Activated naive CD8-positive, alpha-beta T cell treated with anti-CD3 and anti-CD28 coated beads, Interleukin-2, amount 10 ng/mL, durations not matched to agents 7 days and 5 days (primary cell): Measurements from ENCODE around the gene DPH3. TPM values are rescaled to one million over a fixed set of nuclear protein-coding genes. Genes with fewer than 3 reads are reported as not detected.
"Not testable (repeated sequence)": the region's sequence is repeated elsewhere in the genome, so short reads cannot be mapped to it uniquely, and the experiment has no call there.

Experiments used
- ATAC-seq: fragments of 150-1000 bp; cut with Tn5 transposase; one replicate; pipeline ENCODE4 v1.10.0; 2021; ENCODE audit warnings: low read depth, moderate library complexity
- POLR2A ChIA-PET: fragments of 350-600 bp; sonication (Branson Sonifier 250); formaldehyde crosslinking; loops from one replicate; lab custom pipeline; 2021; ENCODE audit warnings: antibody characterized with exemption; lab: Charles Lee
- DNase-seq: peaks from one replicate; pipeline ENCODE4 v3.0.0; 2021
- H3K27ac Mint-ChIP-seq: one replicate; pipeline ENCODE4 v1.8.0; 2022; ENCODE audit warnings: mild to moderate bottlenecking, mixed read lengths
- H3K27me3 Mint-ChIP-seq: one replicate; pipeline ENCODE4 v1.8.0; 2022; ENCODE audit warnings: mild to moderate bottlenecking, moderate library complexity, mixed read lengths
- H3K36me3 Mint-ChIP-seq: one replicate; pipeline ENCODE4 v1.8.0; 2021; ENCODE audit warnings: mild to moderate bottlenecking, mixed read lengths
- H3K4me1 Mint-ChIP-seq: one replicate; pipeline ENCODE4 v1.8.0; 2021; ENCODE audit warnings: mixed read lengths
- H3K4me3 Mint-ChIP-seq: one replicate; pipeline ENCODE4 v1.8.0; 2022; ENCODE audit warnings: mild to moderate bottlenecking, moderate library complexity, mixed read lengths
- H3K9me3 Mint-ChIP-seq: one replicate; pipeline ENCODE4 v1.8.0; 2021; ENCODE audit warnings: mixed read lengths
- total RNA-seq, 2 experiments: library from RNA; stranded (reverse); gene quantifications; one replicate each; pipeline ENCODE4 v1.2.3, GENCODE V29; 2021

DPH3 gene
- 10 to 100 TPM; 12.1 to 14.9 TPM for total RNA-seq

DNA sequence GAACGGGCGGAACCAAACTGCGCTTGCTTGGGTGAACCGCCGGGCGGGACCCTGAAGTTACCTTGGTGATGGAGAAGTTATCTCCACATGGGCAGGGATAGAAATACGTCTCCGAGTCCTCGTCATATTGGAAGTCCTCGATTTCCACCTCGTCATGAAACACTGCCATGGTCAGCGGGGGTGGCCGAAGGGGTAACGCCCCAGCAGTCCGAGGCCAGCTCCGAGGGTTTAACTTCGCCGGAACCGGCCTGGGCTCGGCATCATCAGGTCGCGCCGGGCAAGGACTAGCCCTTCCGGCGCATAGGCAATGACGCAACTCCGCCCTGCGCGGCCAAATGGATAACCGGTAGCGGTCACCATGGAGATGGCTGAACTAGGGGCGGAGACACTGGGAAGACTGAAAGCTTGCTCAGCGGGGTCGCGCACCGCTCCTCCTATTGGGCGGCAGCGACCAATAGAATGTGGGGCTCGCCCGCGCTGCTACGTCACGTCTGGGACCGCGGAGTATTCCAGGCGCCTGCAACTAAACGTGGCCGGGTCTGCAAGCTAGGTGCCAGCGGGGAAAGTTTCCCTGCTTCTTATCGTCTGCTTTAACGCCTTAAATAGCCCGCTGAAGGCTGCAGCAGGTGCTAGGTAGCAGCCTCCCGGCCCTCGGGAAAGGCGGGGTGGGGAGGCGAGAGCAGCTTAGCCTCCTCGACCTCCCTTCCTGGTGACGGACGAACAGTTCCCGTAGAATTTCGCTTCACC is at the start of gene DPH3, which contains the start of gene OXNAD1:
DPH3 (minus strand) TSS at position 236 of the 747 bp plus-strand sequence; CDS start at position 169, 67 bp downstream.
OXNAD1 (plus strand) TSS at position 505 of the 747 bp plus-strand sequence. CDS start 5,741 bp downstream, outside the sequence.
- peak; percentile 96 for ATAC-seq
- H3K4me1 Mint-ChIP-seq: peaks cover 27% of the 10 kb centered on the region
- POLR2A ChIA-PET: interaction anchor here (0.8 to 2.8 kb wide), 12 partner anchors 12 to 247 kb away, joined by 3 to 20 read pairs (median 5); no protein-coding TSS in a partner anchor
- H3K27ac Mint-ChIP-seq: peak within 1 kb of the TSS; percentile 96
- H3K9me3 Mint-ChIP-seq: no peaks in the 10 kb centered on the region
- peak; percentile 99 for DNase-seq
- H3K36me3 Mint-ChIP-seq: peaks cover 4% of the 10 kb centered on the region
- H3K27me3 Mint-ChIP-seq: no peaks in the 10 kb centered on the region
- peak within 1 kb of the TSS; percentile 97 for H3K4me3 Mint-ChIP-seq

DNA sequence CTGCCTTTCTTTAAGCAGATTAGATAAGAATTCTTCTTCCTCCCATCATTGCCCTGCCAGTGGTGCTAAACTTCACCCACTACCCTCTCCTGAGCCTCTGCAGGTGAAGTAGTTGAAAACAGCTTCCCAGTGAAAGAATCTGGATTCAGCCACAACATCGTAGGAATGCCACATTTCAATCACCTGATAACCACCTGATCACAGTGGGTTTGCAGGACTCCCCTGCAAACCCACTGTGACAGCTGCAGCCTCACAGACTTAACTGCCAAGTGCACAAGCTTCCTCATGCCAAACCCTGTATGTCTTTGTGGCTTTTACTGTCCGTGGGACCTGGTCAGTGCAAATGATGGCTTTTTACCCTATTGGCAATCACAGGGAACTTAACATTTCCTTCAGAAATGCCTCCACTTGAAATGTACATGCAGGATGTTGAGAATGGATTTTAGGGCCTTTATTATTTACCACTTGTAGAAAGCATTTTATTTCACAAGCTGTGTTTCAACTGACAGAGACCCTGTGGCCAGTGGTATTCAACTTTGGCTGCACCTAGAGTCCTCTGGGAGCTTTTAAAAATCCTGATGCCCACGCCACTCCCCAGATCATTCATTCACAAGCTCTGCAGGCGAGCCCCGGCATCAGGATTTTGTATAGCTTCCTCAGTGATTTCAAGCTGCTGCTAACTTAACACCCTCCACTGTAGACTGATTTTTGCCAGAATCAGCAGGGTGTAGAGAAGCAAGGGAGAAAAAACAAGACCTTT is 49.3 kb upstream of the DPH3 start:
- Mint-ChIP-seq H3K36me3 (peaks cover 39% of the 10 kb centered on the region), H3K4me1 (peaks cover 85% of the 10 kb centered on the region), H3K27me3 (no peaks in the 10 kb centered on the region), H3K27ac (peak overlapping the region; percentile 83), H3K4me3 (peak overlapping the region; percentile 46), H3K9me3 (no peaks in the 10 kb centered on the region)
- ATAC-seq (no peak), DNase-seq (no peak)
- POLR2A ChIA-PET: interaction anchor here (0.9 to 10.1 kb wide), 6 partner anchors 12 to 49 kb away, joined by 3 to 141 read pairs (median 11); partner anchors contain the start of genes DPH3 and OXNAD1

DNA sequence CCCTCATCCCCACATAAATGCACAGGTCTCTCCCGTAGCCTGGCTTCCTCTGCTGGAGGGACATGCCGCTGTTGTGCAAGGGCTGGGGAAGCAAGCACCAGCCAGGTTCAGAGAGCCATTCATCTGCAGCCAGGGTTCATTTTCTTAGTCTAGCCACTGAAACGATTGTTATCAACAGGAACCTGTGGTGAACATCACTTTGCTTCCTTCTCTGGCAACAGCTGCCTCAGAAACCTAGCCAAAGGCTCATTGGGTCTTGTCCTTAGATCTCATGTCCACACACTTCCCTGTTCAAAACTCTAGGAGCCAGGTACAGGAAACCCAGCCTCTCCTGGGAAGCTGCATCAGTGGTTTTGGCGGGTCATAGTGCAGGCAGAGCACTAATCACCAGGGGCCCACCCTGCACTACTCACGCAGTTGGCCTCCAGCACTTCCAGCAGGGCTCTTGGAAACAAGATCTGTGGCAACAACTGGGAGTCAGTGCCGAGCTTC is 47.3 kb upstream of the DPH3 start:
- no peaks in the 10 kb centered on the region for H3K27me3 Mint-ChIP-seq
- peaks cover 45% of the 10 kb centered on the region for H3K36me3 Mint-ChIP-seq
- POLR2A ChIA-PET: interaction anchor here (1.7 to 10.1 kb wide), 5 partner anchors 10 to 200 kb away, joined by 5 to 141 read pairs (median 14); partner anchors contain the start of genes DPH3 and OXNAD1

DNA sequence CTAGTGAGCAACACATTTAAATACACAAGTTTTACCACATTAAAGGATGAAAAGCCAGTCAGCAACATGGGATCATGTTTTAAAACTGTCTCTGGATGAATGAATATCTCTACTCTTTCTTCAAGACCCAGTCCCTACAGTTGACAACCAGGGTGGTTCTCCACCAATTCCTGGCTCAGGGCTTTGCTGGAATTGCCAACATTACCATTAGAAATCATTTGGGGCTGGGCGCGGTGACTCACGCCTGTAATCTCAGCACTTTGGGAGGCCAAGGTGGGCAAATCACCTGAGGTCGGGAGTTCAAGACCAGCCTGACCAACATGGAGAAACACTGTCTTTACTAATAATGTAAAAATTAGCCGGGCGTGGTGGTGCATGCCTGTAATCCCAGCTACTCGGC is 45.7 kb upstream of the DPH3 start:
- H3K4me1 Mint-ChIP-seq: peaks cover 82% of the 10 kb centered on the region
- ATAC-seq, H3K9me3 Mint-ChIP-seq, DNase-seq, H3K27me3 Mint-ChIP-seq: not testable (repeated sequence)
- peak overlapping the region; percentile 95 for H3K27ac Mint-ChIP-seq
- peak overlapping the region; percentile 15 for H3K4me3 Mint-ChIP-seq
- H3K36me3 Mint-ChIP-seq: peaks cover 44% of the 10 kb centered on the region
- POLR2A ChIA-PET: interaction anchor here (0.7 to 10.1 kb wide), 5 partner anchors 9 to 171 kb away, joined by 4 to 141 read pairs (median 4); no protein-coding TSS in a partner anchor

More for the DNA sequence above, 47.3 kb upstream of the DPH3 start:
- Mint-ChIP-seq H3K4me1 (peaks cover 82% of the 10 kb centered on the region), H3K4me3 (peak overlapping the region; percentile 73), H3K9me3 (no peaks in the 10 kb centered on the region), H3K27ac (peak overlapping the region; percentile 86)
- ATAC-seq (peak; percentile 75), DNase-seq (peak; percentile 60)

DNA sequence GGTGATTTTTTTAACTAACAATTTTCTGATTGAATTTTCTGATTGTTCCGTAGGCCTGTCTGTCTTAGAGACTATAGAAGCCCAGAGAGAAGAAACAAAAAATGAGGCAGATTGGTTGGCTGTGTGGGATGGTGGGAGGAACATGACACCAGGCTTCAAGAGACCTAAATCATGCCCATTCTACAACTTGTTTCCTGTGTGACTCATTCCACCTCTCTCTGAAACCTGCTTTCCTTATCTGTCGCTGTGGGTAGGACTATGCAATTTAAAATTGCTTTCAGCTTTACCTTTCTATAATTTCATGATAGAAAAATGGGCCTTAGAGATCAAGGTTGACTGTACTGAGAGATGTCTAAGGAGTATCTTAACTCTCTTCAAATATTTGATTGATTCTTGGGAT is 44.8 kb upstream of the DPH3 start:
- DNase-seq: no peak
- peak; percentile 72 for ATAC-seq
- Mint-ChIP-seq H3K27ac (peak overlapping the region; percentile 95), H3K4me3 (peak overlapping the region; percentile 70), H3K4me1 (peaks cover 83% of the 10 kb centered on the region), H3K9me3 (no peaks in the 10 kb centered on the region), H3K27me3 (no peaks in the 10 kb centered on the region), H3K36me3 (peaks cover 48% of the 10 kb centered on the region)
- POLR2A ChIA-PET: interaction anchor here (1.0 to 1.9 kb wide), 2 partner anchors 15 to 23 kb away, joined by 5 to 7 read pairs; no protein-coding TSS in a partner anchor

DNA sequence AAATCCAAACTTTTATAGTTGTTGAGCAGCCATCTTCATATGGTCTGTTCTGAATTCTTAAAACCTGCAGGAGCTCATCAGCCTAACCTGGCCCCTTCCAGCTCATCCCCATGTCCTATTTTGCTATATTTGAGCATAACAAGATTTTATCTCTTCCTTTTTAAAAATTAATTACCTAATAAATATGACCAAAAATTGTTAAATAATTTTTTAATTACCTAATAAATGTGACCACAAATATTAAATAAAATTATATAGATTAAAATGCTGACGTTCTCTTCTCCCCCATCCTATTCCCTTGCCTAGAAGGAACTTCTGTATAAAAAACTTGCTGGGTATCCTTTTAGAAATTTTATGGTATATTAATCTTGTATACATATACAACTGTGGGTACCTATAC is 44.0 kb upstream of the DPH3 start:
- Mint-ChIP-seq H3K27ac (no peak overlapping the region), H3K9me3 (no peaks in the 10 kb centered on the region), H3K27me3 (no peaks in the 10 kb centered on the region), H3K4me1 (peaks cover 81% of the 10 kb centered on the region), H3K36me3 (peaks cover 50% of the 10 kb centered on the region), H3K4me3 (peak overlapping the region; percentile 55)
- no peak for DNase-seq
- ATAC-seq: no peak
- POLR2A ChIA-PET: interaction anchor here (0.7 to 1.9 kb wide), 4 partner anchors 14 to 44 kb away, joined by 3 to 7 read pairs (median 5); partner anchors contain the start of gene OXNAD1

DNA sequence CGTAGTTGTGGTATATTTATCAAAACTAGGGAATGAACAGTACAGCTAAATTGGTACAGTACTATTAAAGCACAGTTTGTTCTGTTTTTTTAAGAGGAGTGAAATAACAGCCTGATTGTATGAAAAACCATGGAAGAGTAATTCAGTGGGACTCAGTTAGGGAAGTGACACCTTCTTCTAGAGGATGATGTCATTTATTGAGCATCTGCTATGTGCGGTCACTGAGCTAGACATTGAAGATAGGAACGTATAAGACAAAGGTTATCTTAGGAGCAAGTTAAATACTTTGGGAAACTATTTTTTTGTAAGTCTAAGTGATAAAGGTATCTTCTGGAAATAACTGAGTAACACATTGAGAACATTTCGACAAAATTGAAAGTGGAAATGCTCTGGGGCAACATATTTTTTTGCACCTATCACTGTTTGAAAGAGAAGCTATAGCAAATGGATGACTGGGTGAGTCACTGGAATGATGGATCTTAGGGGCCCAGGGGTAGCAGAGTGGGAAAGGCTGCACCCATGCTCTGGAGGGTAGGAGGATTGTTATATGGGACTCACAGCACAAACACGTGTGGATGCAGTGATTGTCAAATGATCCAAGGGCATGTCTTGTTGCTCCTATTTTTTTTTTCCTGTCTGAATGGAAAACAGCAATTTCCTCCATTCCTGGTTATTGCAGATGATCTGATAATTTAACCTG is 43.2 kb upstream of the DPH3 start:
- H3K27ac Mint-ChIP-seq: peak overlapping the region; percentile 77
- peaks cover 78% of the 10 kb centered on the region for H3K4me1 Mint-ChIP-seq
- no peak for DNase-seq
- H3K36me3 Mint-ChIP-seq: peaks cover 54% of the 10 kb centered on the region
- H3K4me3 Mint-ChIP-seq: peak overlapping the region; percentile 55
- no peaks in the 10 kb centered on the region for H3K9me3 Mint-ChIP-seq
- no peak for ATAC-seq
- POLR2A ChIA-PET: interaction anchor here (0.7 to 1.9 kb wide), 4 partner anchors 13 to 43 kb away, joined by 3 to 7 read pairs (median 5); partner anchors contain the start of gene OXNAD1
- no peaks in the 10 kb centered on the region for H3K27me3 Mint-ChIP-seq

DNA sequence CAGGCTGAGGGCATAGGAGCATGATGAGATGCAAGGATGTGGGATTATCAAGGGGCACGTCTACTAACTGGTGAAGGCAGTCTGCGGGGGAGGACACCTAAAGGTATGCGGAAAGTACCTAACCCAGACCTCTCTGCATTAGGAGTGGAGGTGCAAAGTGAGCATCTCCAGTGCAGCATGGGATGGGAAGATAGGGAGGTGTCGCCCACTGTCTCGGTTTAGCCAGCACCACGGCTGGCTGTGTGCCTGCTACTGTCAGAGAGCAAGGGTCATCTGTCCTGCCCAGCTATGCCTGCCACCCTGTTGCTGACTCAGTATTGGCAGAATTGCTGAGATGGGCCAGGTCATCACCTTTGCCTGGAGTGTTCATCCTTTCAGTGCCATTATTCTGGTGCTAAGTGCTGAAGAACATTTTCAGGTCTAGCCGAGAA is 40.4 kb upstream of the DPH3 start:
- Mint-ChIP-seq H3K36me3 (peaks cover 66% of the 10 kb centered on the region), H3K27me3 (no peaks in the 10 kb centered on the region), H3K4me3 (peak overlapping the region; percentile 73), H3K4me1 (peaks cover 79% of the 10 kb centered on the region), H3K9me3 (no peaks in the 10 kb centered on the region), H3K27ac (peak overlapping the region; percentile 84)
- DNase-seq (no peak), ATAC-seq (peak; percentile 8)
- POLR2A ChIA-PET: interaction anchor here (0.8 to 6.4 kb wide), 6 partner anchors 9 to 40 kb away, joined by 3 to 71 read pairs (median 5); partner anchors contain the start of genes DPH3 and OXNAD1

DNA sequence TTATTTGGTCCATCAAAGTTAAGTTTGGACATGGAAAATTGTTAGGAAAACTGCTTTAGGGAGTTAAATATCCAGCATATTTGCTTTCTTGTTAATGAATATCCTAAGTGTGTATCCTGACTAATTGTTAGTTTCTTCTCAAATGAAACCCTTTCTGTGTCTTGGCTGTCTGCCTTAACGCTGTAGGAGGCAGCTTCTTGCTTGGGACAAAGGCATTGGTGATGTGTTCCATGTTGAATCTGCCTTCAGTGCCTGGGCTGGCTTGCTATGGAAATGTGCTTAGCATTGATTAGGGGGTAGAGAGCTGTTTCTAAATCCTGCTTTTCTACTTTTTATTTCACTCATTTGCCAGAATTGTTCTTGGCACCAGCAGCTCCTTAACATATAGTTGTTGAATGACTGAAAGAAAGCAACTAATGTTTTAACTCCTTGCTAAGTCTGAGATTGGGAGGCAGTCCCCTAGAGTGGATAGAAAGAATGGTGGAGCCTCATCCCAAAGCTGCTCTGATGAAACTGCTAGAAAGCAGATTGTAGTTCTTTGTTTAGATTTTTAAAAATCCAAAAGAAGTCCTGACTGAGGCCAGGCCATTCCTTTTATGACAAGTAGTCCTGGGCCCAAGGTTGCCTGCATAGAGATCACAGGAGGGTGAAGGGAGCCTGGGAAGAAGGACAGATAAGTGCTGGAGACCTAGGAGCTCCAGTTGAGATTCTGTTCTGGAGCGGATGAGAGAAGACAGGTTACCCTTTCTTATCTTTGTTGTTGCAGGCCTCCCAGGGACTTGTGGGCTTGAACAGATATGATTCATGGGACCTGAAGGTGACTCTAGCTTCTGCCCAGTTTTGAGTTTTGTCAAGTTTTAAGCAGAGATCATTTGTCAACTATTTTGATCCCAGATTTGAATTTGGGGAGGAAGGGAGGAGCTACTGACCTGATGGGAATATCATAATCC is 39.6 kb upstream of the DPH3 start:
- H3K9me3 Mint-ChIP-seq: no peaks in the 10 kb centered on the region
- peak overlapping the region; percentile 84 for H3K27ac Mint-ChIP-seq
- DNase-seq (no peak), ATAC-seq (no peak)
- peaks cover 63% of the 10 kb centered on the region for H3K36me3 Mint-ChIP-seq
- H3K27me3 Mint-ChIP-seq: no peaks in the 10 kb centered on the region
- POLR2A ChIA-PET: interaction anchor here (1.1 to 6.4 kb wide), 8 partner anchors 9 to 208 kb away, joined by 3 to 71 read pairs (median 5); partner anchors contain the start of genes DPH3 and OXNAD1
- H3K4me3 Mint-ChIP-seq: peak overlapping the region; percentile 73
- peaks cover 80% of the 10 kb centered on the region for H3K4me1 Mint-ChIP-seq

DNA sequence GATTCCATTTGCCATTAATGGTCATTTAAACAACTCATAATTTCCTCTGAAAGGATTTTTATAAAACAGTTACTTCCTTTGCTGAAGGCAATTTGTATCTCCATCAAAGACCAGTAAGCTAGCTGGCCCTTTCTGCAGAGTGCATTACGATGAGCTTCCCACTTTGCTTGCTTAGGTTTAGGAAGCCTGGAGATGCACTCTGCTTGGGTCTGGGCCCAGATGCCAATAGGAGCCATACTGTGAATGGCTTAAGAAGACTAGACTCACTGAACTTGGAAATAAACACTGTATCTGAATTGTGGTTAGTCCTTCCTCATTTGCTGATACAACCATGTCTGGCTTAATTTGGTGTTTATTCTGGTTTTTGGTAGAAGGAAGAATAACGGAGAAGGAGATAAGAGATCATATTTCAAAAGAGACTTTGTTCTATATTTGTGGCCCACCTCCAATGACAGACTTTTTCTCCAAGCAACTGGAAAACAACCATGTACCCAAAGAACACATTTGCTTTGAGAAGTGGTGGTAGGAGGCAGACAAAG is 38.4 kb upstream of the DPH3 start:
- DNase-seq: no peak
- H3K27ac Mint-ChIP-seq: peak overlapping the region; percentile 92

DNA sequence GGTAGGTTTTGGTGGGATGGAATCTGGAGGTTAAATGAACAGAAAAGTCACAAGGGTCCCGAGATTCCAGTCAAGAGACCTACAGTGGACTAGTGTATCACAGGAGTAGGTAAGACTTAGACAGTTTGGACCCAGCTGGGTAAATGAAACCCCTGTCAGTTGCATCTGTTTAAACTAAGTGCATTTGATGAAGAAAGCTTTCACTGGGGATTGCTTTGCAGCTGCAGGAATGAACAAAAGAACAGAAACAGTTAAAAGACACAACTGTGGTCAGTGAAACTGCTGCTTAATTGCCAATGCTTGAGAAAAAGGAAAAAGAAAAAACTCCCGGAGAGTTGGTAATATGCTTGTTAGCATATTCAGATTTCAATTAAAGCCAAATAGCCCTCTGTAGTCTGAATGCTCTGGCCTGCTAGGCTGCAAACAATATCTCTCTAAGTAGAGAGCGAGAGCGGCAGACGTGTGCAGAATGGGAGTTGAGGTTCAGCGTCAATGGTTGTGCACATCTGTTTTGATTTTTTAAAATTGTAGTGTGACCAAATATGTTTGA is 37.4 kb upstream of the DPH3 start:
- Mint-ChIP-seq H3K9me3 (no peaks in the 10 kb centered on the region), H3K4me3 (peak overlapping the region; percentile 92), H3K27me3 (no peaks in the 10 kb centered on the region), H3K27ac (peak overlapping the region; percentile 92), H3K4me1 (peaks cover 83% of the 10 kb centered on the region), H3K36me3 (peaks cover 68% of the 10 kb centered on the region)
- POLR2A ChIA-PET: interaction anchor here (0.8 to 6.4 kb wide), 7 partner anchors 9 to 210 kb away, joined by 3 to 71 read pairs (median 24); no protein-coding TSS in a partner anchor
- DNase-seq (no peak), ATAC-seq (no peak)

More for the DNA sequence above, 38.4 kb upstream of the DPH3 start:
- no peak for ATAC-seq
- Mint-ChIP-seq H3K9me3 (no peaks in the 10 kb centered on the region), H3K4me3 (peak overlapping the region; percentile 92), H3K4me1 (peaks cover 83% of the 10 kb centered on the region), H3K36me3 (peaks cover 68% of the 10 kb centered on the region), H3K27me3 (no peaks in the 10 kb centered on the region)
- POLR2A ChIA-PET: interaction anchor here (0.8 to 6.4 kb wide), 6 partner anchors 10 to 17 kb away, joined by 3 to 71 read pairs (median 30); no protein-coding TSS in a partner anchor
